Astrocyte (in vitro differentiated cells and primary cell): Measurements from ENCODE around the gene KANSL2.

ENCODE experiments used
- EZH2 ChIP-seq: IDR thresholded peaks from 2 replicates; pipeline ENCODE4 v1.6.1; 2012; ENCODE audit warnings: mild to moderate bottlenecking, low read length, inconsistent platforms; ENCODE audit not compliant: insufficient read depth
- TF ChIP-seq, protein P1 (sequence below): IDR thresholded peaks from 2 replicates; pipeline ENCODE4 v1.5.1; 2011; ENCODE audit warnings: low read depth, mild to moderate bottlenecking, inconsistent platforms, low read length, moderate library complexity; ENCODE audit not compliant: insufficient read depth

GRCh38 chr12:48682927-48683326 is 889 bp upstream of the KANSL2 start:
- TF ChIP-seq, protein P1, sequence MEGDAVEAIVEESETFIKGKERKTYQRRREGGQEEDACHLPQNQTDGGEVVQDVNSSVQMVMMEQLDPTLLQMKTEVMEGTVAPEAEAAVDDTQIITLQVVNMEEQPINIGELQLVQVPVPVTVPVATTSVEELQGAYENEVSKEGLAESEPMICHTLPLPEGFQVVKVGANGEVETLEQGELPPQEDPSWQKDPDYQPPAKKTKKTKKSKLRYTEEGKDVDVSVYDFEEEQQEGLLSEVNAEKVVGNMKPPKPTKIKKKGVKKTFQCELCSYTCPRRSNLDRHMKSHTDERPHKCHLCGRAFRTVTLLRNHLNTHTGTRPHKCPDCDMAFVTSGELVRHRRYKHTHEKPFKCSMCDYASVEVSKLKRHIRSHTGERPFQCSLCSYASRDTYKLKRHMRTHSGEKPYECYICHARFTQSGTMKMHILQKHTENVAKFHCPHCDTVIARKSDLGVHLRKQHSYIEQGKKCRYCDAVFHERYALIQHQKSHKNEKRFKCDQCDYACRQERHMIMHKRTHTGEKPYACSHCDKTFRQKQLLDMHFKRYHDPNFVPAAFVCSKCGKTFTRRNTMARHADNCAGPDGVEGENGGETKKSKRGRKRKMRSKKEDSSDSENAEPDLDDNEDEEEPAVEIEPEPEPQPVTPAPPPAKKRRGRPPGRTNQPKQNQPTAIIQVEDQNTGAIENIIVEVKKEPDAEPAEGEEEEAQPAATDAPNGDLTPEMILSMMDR, result no peak
- TF ChIP-seq EZH2, result no peak
